Right atrium auricular region (tissue), 2 donors: ENCODE results near the gene SYNDIG1. TPM values are rescaled to one million over a fixed set of nuclear protein-coding genes. Genes with fewer than 3 reads are reported as not detected.

Source experiments
- DNase-seq: peaks from one replicate; pipeline ENCODE4 v3.0.0-alpha.2; 2019; ENCODE audit warnings: low spot score
- H3K27ac ChIP-seq, 2 donors: fragments of 200-600 bp; sonication (generic); 1 replicate in 1 of 2; 2 replicates in 1 of 2; pipeline ENCODE4 v1.5.1; 2016 to 2019
- H3K27me3 ChIP-seq, 2 donors: fragments of 200-600 bp; sonication (generic); one replicate each; pipeline versions ENCODE4 v1.5.1 to v1.6.0; 2017 to 2019
- H3K36me3 ChIP-seq: fragments of 200-600 bp; sonication (generic); one replicate; pipeline ENCODE4 v1.5.1; 2016
- H3K4me1 ChIP-seq, 2 donors: fragments of 200-600 bp; sonication (generic); one replicate each; pipeline versions ENCODE4 v1.5.1 to v1.6.0; 2017 to 2019
- H3K4me3 ChIP-seq, 2 donors: fragments of 200-600 bp; sonication (generic); 1 replicate in 1 of 2; 2 replicates in 1 of 2; pipeline ENCODE4 v1.5.1; 2017 to 2019; ENCODE audit warnings: mild to moderate bottlenecking in 1 of 2, moderate library complexity in 1 of 2
- H3K9me3 ChIP-seq, 2 donors: fragments of 200-600 bp; sonication (generic); one replicate each; pipeline ENCODE4 v1.5.1; 2019
- total RNA-seq, 2 donors: library from RNA; depleted of rRNA; stranded (reverse); fragments of >200 nt; gene quantifications; one replicate each; pipeline ENCODE4 v1.1.0, GENCODE V29; 2016
- TF ChIP-seq, protein P1 (sequence below), 2 donors: fragments of 200-600 bp; sonication (generic); IDR thresholded peaks; one replicate each; pipeline ENCODE4 v1.5.1; 2019; ENCODE audit warnings: antibody characterized with exemption in 2 of 2

SYNDIG1 gene
- total RNA-seq, 2 donors from 2014 or later: 21.7 to 38.1 TPM

DNA sequence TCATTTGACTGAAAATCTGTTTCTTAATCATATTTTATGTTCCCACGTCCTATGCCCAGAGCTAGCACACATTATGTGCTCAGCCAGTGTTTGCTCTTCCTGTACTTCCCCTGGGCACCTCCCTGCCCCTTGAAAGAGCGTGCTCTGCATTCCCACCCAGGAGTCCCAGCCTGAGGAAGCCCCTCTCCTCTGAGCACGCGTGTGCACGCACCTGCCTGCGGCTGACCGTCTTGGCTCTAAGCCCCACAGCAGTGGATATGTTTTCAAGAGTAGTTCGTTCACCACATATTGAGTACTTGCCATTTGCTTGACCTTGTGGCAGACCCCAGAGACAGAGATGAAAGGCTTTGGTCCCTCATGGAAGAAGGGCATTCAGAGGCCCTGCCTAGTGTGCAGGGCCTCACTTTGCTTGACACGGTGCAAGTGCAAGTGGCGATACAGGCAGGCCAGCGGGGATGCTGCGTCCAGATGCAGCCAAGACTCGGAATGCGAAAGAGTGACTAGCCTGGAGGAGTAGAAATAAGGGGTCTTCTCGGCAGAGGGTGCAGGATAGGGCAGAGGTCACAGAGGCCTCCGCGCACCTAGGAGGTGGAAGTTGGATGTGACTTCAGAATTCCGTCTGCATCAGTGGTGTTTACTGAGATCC, 14.1 kb downstream of the SYNDIG1 start:
- Histone ChIP-seq H3K4me3 (no peak overlapping the region), H3K4me1 (no peaks in the 10 kb centered on the region), H3K9me3 (no peaks in the 10 kb centered on the region), H3K36me3 (no peaks in the 10 kb centered on the region), H3K27ac (no peak overlapping the region), H3K27me3 (no peaks in the 10 kb centered on the region)
- DNase-seq: no peak
- TF ChIP-seq, protein P1, sequence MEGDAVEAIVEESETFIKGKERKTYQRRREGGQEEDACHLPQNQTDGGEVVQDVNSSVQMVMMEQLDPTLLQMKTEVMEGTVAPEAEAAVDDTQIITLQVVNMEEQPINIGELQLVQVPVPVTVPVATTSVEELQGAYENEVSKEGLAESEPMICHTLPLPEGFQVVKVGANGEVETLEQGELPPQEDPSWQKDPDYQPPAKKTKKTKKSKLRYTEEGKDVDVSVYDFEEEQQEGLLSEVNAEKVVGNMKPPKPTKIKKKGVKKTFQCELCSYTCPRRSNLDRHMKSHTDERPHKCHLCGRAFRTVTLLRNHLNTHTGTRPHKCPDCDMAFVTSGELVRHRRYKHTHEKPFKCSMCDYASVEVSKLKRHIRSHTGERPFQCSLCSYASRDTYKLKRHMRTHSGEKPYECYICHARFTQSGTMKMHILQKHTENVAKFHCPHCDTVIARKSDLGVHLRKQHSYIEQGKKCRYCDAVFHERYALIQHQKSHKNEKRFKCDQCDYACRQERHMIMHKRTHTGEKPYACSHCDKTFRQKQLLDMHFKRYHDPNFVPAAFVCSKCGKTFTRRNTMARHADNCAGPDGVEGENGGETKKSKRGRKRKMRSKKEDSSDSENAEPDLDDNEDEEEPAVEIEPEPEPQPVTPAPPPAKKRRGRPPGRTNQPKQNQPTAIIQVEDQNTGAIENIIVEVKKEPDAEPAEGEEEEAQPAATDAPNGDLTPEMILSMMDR (IDR thresholded peaks at IDR 0.05): no peak

DNA sequence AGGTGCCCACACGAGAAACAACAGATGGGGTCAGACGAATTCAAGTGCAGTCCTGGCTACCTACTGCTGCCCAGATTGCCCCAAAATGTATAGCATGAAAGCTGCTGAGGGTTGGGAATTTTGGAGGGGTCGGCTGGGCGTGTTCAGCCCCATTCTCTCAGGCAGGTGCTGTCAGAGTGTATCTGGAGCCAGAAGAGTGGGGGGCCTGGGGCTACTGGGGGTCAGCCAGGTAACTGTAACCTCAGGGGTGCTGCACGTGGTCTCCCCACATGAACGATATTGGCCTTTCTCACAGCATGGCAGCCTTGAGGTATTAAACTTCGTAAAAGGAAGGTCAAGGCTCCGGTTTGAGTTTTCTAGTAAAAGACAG, 14.6 kb downstream of the SYNDIG1 start:
- Histone ChIP-seq H3K9me3 (no peaks in the 10 kb centered on the region), H3K27ac (no peak overlapping the region), H3K36me3 (no peaks in the 10 kb centered on the region), H3K4me3 (no peak overlapping the region), H3K4me1 (no peaks in the 10 kb centered on the region), H3K27me3 (no peaks in the 10 kb centered on the region)
- DNase-seq: no peak
- TF ChIP-seq, protein P1 (IDR thresholded peaks at IDR 0.05): no peak

DNA sequence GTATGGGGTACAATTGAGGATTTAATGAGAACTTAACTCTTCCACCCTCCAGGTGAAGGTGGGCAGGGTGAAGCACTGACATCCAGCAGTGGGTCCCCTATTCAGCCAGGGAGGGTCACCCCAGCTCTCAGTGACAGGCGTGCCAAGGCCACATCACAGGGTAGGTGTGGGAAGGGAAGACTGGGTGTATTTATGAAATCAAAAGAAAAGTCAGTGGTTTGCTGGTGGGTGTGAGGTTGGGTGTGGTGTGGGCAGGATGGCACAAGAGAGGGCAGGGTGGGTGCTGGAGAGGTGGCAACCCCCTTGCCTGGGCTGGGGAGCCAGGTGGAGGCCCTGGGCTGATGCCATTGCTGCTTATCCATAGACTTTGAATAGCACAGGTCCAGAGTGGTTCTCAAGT, 16.6 kb downstream of the SYNDIG1 start:
- Histone ChIP-seq H3K4me1 (no peaks in the 10 kb centered on the region), H3K27ac (no peak overlapping the region), H3K36me3 (no peaks in the 10 kb centered on the region), H3K27me3 (no peaks in the 10 kb centered on the region), H3K4me3 (no peak overlapping the region), H3K9me3 (no peaks in the 10 kb centered on the region)
- TF ChIP-seq, protein P1 (IDR thresholded peaks at IDR 0.05): no peak
- DNase-seq: no peak

DNA sequence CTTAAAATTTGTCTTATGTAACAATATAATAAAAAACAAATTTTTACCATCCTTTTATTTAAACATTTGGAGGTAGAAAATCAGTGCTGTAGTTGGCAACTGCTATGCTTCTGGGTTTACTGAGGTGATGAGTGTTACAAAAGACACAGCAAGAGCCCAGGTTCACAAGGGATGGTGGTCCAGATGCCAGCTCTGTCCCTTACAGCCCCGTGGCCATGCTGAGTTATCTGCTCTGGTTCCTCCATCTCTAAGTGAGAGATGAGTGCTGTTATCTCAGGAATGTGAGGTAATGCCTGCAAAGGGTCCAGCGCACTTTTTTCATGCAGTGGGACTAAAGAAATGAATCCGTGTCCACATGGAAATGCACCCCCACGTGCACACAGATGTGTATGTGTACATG, 17.8 kb downstream of the SYNDIG1 start:
- H3K4me3 ChIP-seq: no peak overlapping the region
- no peaks in the 10 kb centered on the region for H3K9me3 ChIP-seq
- no peaks in the 10 kb centered on the region for H3K27me3 ChIP-seq
- DNase-seq: no peak
- H3K4me1 ChIP-seq: peaks cover 0 to 7% of the 10 kb centered on the region in 2 donors
- no peaks in the 10 kb centered on the region for H3K36me3 ChIP-seq
- H3K27ac ChIP-seq: no peak overlapping the region
- TF ChIP-seq, protein P1 (IDR thresholded peaks at IDR 0.05): no peak

DNA sequence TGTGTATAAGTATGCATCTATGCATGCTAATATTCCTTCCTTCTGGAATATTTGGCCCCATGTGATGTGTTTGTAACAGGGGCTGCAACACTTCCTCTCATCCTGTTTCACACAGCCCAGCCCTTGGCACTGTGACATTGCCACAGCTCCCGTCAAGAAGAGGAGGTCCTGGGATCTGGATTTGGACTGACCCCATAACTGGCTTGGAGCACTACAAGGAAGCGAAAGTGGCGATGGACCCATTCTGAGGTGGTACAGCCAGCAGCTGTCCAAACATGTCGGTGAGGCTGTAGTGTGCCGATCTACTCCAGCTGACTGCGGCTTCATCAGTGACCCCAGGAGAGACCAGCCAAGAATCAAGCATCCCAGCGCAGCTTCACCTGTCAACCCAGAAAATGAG, 18.2 kb downstream of the SYNDIG1 start:
- Histone ChIP-seq H3K36me3 (no peaks in the 10 kb centered on the region), H3K27me3 (no peaks in the 10 kb centered on the region), H3K4me3 (no peak overlapping the region), H3K4me1 (peaks cover 0 to 11% of the 10 kb centered on the region in 2 donors), H3K27ac (no peak overlapping the region), H3K9me3 (no peaks in the 10 kb centered on the region)
- DNase-seq: no peak
- TF ChIP-seq, protein P1 (IDR thresholded peaks at IDR 0.05): no peak
